22Rv1 (cell line): ENCODE measurements around the gene ASIC4.

Experiments
- CTCF ChIP-seq: fragments of 450-650 bp; IDR thresholded peaks from 2 replicates; pipeline ENCODE4 v1.5.1; 2017; ENCODE audit warnings: mild to moderate bottlenecking
- ZFX ChIP-seq: fragments of 450-650 bp; IDR thresholded peaks from 2 replicates; pipeline ENCODE4 v1.6.1; 2017; ENCODE audit warnings: antibody characterized with exemption, borderline replicate concordance

GRCh38 chr2:219474285-219475060, 39.8 kb upstream of the ASIC4 start:
- no peak for TF ChIP-seq CTCF
- TF ChIP-seq ZFX, result no peak
